HG02759 (cell line): ENCODE results near the gene HOXB9.

Experiments used
- ATAC-seq: cut with Tn5 transposase; IDR thresholded peaks from one replicate; pipeline ENCODE4 v1.9.1; 2021; ENCODE audit warnings: mild to moderate bottlenecking, moderate library complexity; ENCODE audit not compliant: unreplicated experiment

HOXB9 gene

DNA sequence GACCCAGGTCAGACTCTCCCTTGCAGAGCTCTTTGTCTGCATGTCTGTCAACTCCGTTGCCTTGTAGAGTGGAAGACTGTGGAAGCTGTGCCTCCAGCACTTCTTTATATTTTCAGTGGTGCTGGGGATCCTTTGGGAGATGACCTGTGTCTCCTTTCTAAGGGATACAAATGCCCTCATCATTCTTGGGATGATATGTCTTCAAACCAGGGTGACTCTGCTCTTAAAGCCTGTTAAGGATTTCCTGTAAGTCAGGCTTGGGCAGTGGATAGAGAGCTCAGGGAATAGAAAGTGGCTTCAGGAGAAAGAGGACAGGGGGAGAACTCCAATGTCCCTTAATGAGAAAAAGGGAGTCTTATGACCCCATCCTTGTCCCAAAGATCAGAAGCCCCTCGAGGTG, 37.6 kb downstream of the HOXB9 start:
- no peak for ATAC-seq

GRCh38 chr17:48588074-48588415, 38.1 kb downstream of the HOXB9 start:
- no peak for ATAC-seq

DNA sequence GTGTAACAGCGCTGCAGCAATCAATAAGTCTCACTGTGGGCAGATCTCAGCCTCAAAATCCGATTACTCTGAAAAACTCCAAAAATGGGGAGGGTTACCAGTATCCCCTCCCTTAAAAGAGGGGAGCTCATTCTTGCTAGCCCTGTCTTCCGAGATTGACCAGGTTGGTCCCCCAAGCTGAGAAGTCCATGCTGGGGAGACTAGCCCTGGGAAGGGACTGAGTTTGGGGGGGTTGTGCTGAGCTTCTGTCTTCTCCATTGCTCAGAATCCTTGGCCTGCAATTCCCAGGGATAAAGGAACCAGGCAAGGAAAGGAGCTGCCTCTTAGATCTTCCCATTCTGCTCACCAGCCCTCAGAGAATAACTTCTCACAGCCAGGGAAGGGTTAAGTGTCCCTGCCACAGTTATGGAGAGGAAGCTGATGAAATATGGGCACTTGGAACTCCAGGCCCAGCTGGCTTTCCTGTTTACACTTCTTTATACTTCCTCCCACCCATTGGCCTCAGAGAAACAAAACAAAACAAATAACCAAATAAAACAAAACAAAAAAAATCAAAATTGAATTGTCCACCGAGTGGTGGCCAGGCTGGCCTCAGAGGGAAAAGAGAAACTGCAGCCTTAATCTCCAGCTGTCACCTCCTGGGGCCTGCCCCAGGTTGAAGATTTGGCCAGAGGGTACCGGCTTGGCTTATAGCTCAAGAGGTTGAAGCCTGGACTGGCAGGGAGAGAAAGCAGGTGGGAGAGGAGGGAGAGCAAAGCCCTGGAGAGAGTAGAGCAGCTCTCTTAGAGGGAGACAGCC, 38.7 kb downstream of the HOXB9 start:
- no peak for ATAC-seq

DNA sequence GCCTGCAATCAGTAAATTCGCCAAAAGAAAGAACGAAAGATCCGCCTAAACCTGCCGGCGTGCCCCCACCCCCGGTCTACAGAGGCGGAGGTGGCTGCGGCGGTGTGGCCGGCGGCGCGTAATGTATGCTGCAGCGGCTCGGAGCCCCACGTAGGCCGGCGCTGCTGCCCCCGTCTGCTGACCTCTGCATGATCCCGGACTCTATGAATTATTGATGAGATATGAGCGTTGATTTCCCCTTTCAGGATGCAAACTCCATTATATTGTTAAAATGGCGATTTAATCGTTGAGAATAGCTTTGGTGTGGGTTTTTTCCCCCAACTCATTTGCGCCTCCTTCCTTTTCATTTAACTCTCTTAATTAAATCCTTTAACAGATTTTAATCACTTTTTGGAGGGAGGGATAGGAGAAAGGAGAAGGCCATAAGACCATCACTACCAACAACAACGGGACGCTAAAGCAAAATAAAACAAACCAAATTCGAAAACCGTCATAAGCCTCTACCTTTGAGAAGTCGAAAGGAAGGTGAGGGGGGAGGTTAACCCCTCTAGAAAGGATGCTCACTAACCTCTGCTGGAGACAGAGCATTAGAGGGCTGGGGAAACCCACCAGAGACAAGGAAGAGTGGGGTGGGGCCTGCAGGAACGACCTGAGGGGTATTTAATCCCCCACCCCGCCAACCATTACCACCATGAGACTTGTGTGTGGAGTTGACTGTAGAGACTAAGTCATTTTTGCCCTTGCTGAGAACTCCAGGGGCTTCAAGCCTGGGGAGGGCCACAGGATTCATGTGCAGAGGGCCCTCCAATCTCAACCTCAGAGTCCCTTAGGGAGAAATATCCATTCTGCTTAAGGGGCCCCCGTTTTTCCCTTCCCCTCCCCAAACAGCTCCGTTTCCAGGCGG, 39.6 kb downstream of the HOXB9 start:
- no peak for ATAC-seq

GRCh38 chr17:48584223-48584741, 41.9 kb downstream of the HOXB9 start:
- no peak for ATAC-seq

GRCh38 chr17:48583708-48584222, 42.4 kb downstream of the HOXB9 start:
- no peak for ATAC-seq

GRCh38 chr17:48582750-48583069, 43.4 kb downstream of the HOXB9 start:
- no peak for ATAC-seq

GRCh38 chr17:48579760-48580554, 46.2 kb downstream of the HOXB9 start:
- ATAC-seq: no peak

- no peak for ATAC-seq
These were observed 46.7 kb downstream of the HOXB9 start for GRCh38 chr17:48579471-48579759.

- peak; percentile 31 for ATAC-seq
These were observed 47.3 kb downstream of the HOXB9 start for GRCh38 chr17:48578616-48579470.

DNA sequence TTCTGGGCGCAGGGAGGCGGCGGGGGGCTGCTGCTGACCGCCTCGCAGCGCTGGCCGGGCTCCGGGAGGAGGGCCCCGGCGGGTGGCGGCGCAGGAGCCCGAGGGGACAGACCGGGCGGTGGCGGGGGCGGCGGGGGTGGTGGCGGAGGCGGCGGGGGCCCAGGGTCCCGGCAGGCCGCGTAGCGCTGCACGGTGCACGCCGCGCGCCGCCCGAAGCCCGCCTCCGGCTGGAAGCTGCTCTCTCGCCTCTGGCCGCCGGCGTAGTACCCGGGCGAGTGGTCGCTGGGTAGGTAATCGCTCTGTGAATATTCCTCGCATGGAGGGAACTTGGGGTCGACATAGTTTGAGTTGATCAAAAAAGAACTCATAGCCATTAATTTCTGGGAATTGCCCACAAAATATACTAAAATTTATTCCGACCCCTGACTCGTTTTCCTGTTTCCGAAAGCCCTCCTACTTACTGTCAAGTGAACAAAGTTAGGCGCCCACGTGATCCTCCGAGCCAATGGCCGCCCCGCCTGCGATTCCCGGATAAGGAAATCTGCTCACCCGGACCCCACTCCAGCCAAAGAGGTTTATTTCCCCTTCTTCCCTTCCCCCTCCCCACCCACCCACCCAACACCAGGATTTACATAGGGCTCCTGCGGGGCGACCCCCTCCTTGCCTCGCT, 48.1 kb downstream of the HOXB9 start, which contains the start of gene HOXB4:
TSS of gene HOXB4 (minus strand) at position 405 of the 670 bp plus-strand sequence. CDS start at position 374, 31 bp downstream.
- peak; percentile 58 for ATAC-seq

DNA sequence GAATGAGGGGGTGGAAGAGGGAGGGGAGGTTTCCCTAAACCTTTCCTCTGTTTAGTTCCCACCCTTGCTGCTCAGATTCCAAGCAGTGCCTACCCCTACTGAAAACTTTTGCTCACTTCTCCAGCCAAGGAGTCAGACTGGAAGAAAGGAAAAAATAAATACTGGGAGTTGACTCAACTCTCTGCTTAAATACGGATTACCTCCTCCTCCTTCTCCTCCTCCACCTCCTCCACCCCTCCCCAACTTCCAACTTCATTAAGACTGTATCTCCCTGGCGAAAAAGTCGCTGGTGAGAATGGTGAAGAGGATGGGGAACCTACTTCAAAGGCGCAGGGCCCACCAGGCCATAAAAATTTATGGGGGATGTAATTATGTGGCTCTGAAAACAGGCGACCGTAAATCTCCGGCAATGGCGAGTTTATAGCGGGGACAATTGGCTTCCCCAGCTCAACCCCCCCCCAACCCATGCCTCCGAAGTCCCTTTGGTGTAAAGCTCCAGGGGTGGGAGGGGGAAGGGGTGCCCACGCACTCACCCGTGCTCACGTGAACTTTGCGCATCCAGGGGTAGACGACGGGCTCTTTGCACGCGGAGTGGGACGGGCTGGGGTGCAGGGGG, 48.7 kb downstream of the HOXB9 start:
- ATAC-seq: peak; percentile 8

- no peak for ATAC-seq
These were observed 49.5 kb downstream of the HOXB9 start for GRCh38 chr17:48576479-48577309.

GRCh38 chr17:48575673-48576478, 50.3 kb downstream of the HOXB9 start:
- no peak for ATAC-seq

GRCh38 chr17:48575066-48575582, 51.0 kb downstream of the HOXB9 start:
- ATAC-seq: no peak

DNA sequence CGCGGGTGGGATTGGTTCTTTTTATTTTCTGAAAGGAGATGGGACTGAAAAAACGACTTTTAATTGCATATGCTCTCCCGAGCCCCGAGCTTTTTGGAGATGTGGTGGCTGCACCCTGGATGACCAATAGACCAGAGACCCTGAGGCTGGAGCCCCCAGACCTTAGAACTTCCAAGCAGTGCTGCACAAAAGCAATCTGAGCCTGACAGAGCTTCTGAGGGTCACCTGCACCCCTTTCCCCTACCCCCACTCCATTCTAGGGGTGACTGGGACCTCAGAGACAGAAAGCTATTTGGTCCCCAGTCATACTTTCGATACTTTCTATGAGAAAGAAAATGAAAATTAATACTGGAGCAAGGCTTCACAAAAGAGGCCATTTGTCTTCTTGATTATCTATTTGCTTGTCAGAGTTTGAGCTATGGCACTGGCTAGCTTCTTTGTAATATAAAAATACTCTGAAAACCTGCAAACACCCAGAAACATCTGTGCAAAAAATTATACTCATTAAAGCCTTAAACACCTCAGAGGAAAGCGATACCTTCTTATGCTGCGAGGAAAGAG, 51.6 kb downstream of the HOXB9 start:
- ATAC-seq: no peak
